GM12892 (cell line): ENCODE results near the gene RAP1GAP2.

Experiments used
- POLR2A ChIP-seq: IDR thresholded peaks from 2 replicates; pipeline ENCODE4 v1.6.1; 2011; ENCODE audit warnings: low read depth, low read length, control low read depth
- POLR2AphosphoS5 ChIP-seq: IDR thresholded peaks from 2 replicates; pipeline ENCODE4 v1.6.1; 2011; ENCODE audit warnings: low read depth, low read length, control low read depth

GRCh38 chr17:2749784-2750181, 46.5 kb upstream of the RAP1GAP2 start:
- TF ChIP-seq POLR2A (no peak), POLR2AphosphoS5 (no peak)
